HG03039 (cell line): Measurements from ENCODE around the gene ALDH6A1.
A peak's percentile ranks its signal among the peaks of the same experiment; 100 is the strongest.

Experiments used
- ATAC-seq: cut with Tn5 transposase; IDR thresholded peaks from one replicate; pipeline ENCODE4 v1.9.1; 2021; ENCODE audit warnings: mild to moderate bottlenecking, moderate library complexity; ENCODE audit not compliant: unreplicated experiment

ALDH6A1 gene

GRCh38 chr14:74049876-74050495 is 34.3 kb downstream of the ALDH6A1 start:
- ATAC-seq = no peak

GRCh38 chr14:74048281-74048680 is 36.0 kb downstream of the ALDH6A1 start:
- ATAC-seq = no peak

- no peak for ATAC-seq
Measured at GRCh38 chr14:74045522-74045921, 38.7 kb downstream of the ALDH6A1 start.

GRCh38 chr14:74042296-74042695 is 42.0 kb downstream of the ALDH6A1 start:
- no peak for ATAC-seq

GRCh38 chr14:74038020-74038859 is 46.0 kb downstream of the ALDH6A1 start:
- ATAC-seq = no peak

GRCh38 chr14:74035556-74035955 is 48.7 kb downstream of the ALDH6A1 start:
- ATAC-seq = no peak

GRCh38 chr14:74034572-74034971 is 49.7 kb downstream of the ALDH6A1 start:
- no peak for ATAC-seq

- ATAC-seq = no peak
Measured at GRCh38 chr14:74029136-74029535, 55.1 kb downstream of the ALDH6A1 start.

- no peak for ATAC-seq
Measured at GRCh38 chr14:74022346-74022745, 61.9 kb downstream of the ALDH6A1 start.

GRCh38 chr14:74019408-74020137 is 64.7 kb downstream of the ALDH6A1 start:
- ATAC-seq = no peak

GRCh38 chr14:74018586-74019407 is 65.5 kb downstream of the ALDH6A1 start, which contains the start of the genes BBOF1 and ENTPD5:
Gene BBOF1 (plus strand): TSS chr14:74019349. CDS start chr14:74019479, 130 bp downstream.
Gene ENTPD5 (minus strand): TSS chr14:74019288. CDS start chr14:73988102, 31,186 bp downstream.
- ATAC-seq = peak; percentile 84

- ATAC-seq = no peak
Measured at GRCh38 chr14:74018174-74018585, 66.1 kb downstream of the ALDH6A1 start.

- no peak for ATAC-seq
Measured at GRCh38 chr14:74015963-74016362, 68.3 kb downstream of the ALDH6A1 start.

- no peak for ATAC-seq
Measured at GRCh38 chr14:74015176-74015575, 69.1 kb downstream of the ALDH6A1 start.

- ATAC-seq = no peak
Measured at GRCh38 chr14:74014299-74014698, 70.0 kb downstream of the ALDH6A1 start.

GRCh38 chr14:74008843-74009499 is 75.3 kb downstream of the ALDH6A1 start:
- no peak for ATAC-seq
